Parietal lobe (tissue), 2 donors: ENCODE data around the gene TINCR. TPM values are rescaled to one million over a fixed set of nuclear protein-coding genes. Genes with fewer than 3 reads are reported as not detected.

Experiments used
- small RNA-seq: library from RNA; depleted of rRNA; stranded (forward); fragments of <200 nt; gene quantifications from one replicate; pipeline ENCODE3, GENCODE V24; 2014; ENCODE audit warnings: low replicate concordance
- total RNA-seq: library from RNA; depleted of rRNA; stranded (reverse); fragments of >200 nt; gene quantifications from one replicate; pipeline ENCODE4 v1.2.3, GENCODE V29; 2014

TINCR gene
- 0.63 TPM for total RNA-seq

DNA sequence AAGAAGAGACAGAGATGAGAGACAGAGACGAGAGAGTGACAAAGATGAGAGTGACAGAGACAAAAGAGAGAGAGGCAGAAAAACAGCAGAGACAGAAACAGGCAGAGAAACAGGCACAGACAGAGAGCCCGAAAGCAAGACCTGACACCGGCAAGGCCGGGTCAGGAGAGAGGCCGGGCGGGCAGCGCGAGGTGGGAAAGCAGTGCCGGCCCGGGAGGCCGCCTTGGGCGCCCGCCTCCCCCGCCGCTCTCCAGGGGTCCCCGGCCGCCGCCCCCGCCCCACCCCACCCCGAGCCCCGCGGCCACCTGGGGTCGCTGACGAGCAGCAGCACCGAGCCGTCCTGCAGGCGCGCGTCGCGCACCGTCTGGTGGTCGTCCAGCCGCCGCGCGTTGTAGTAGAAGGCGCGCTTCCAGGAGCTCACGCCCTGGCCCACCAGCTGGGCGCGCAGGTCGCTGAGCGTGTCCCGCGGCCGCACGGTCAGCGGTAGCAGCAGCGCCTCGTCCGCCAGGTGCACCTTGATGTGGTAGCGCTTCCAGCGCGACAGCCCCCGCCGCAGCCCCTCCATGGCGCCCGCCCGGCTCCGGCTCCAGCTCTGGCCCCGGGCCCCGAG lies at the start of gene TINCR:
TINCR (minus strand) TSS at position 594 of the 610 bp plus-strand sequence.

Small RNAs within 50 kb of the gene (small RNA-seq; reads per million reads assigned to genes)
- gene SNRPEP4: not detected

Other genes starting within 250 kb of the TINCR start
- 320 TPM for gene PTPRS, start 227.1 kb downstream of the TINCR start, total RNA-seq
- 0.63 TPM for gene ZNRF4, start 112.5 kb downstream of the TINCR start, total RNA-seq
- 116 TPM for gene SAFB2, start 54.8 kb upstream of the TINCR start, total RNA-seq
- 147 TPM for gene SAFB, start 55.1 kb upstream of the TINCR start, total RNA-seq
- 11.3 TPM for gene MICOS13, start 112.6 kb upstream of the TINCR start, total RNA-seq
- 21.6 TPM for gene HSD11B1L, start 113.1 kb upstream of the TINCR start, total RNA-seq
- 252 TPM for gene RPL36, start 122.3 kb upstream of the TINCR start, total RNA-seq
- gene LONP1, start 152.2 kb upstream of the TINCR start, total RNA-seq: 55.1 TPM
- gene CATSPERD, start 152.7 kb upstream of the TINCR start, total RNA-seq: not detected
- 0.94 TPM for gene PRR22, start 216.8 kb upstream of the TINCR start, total RNA-seq
- 16.3 TPM for gene DUS3L, start 223.2 kb upstream of the TINCR start, total RNA-seq
- not detected for gene NRTN, start 237.1 kb upstream of the TINCR start, total RNA-seq